Esophagus muscularis mucosa (tissue), 4 donors: ENCODE results near the gene REL.

Experiments used
- CTCF ChIP-seq, 3 experiments: fragments of 200-600 bp in 2 of 3; fragments of 450-650 bp in 1 of 3; sonication (generic) in 2 of 3; IDR thresholded peaks; one replicate each; pipeline ENCODE4 v1.5.1; 2017 to 2019; ENCODE audit warnings: antibody characterized with exemption in 3 of 3, mild to moderate bottlenecking in 2 of 3, moderate library complexity in 1 of 3
- EP300 ChIP-seq: sonication (generic); formaldehyde crosslinking; IDR thresholded peaks from one replicate; pipeline ENCODE4 v1.6.1; 2017; ENCODE audit warnings: antibody characterized with exemption
- POLR2A ChIP-seq: fragments of 450-650 bp; IDR thresholded peaks from one replicate; pipeline ENCODE4 v1.6.1; 2017; ENCODE audit warnings: antibody characterized with exemption, moderate library complexity, mild to moderate bottlenecking, low read depth
- POLR2AphosphoS5 ChIP-seq, 2 donors: sonication (generic); formaldehyde crosslinking; IDR thresholded peaks; one replicate each; pipeline ENCODE4 v1.6.1; 2017; ENCODE audit warnings: antibody characterized with exemption in 2 of 2

- TF ChIP-seq EP300 (no peak), CTCF (IDR thresholded peaks at IDR 0.05) (no peak), POLR2A (no peak), POLR2AphosphoS5 (IDR thresholded peaks at IDR 0.05) (no peak)
These were observed 52.9 kb downstream of the REL start for GRCh38 chr2:60934165-60934722.
